HG02610 (cell line): ENCODE results near the gene CHRNA1.

Experiments used
- ATAC-seq: cut with Tn5 transposase; IDR thresholded peaks from one replicate; pipeline ENCODE4 v1.9.1; 2021; ENCODE audit warnings: mild to moderate bottlenecking, moderate library complexity; ENCODE audit not compliant: unreplicated experiment

The CHRNA1 gene

DNA sequence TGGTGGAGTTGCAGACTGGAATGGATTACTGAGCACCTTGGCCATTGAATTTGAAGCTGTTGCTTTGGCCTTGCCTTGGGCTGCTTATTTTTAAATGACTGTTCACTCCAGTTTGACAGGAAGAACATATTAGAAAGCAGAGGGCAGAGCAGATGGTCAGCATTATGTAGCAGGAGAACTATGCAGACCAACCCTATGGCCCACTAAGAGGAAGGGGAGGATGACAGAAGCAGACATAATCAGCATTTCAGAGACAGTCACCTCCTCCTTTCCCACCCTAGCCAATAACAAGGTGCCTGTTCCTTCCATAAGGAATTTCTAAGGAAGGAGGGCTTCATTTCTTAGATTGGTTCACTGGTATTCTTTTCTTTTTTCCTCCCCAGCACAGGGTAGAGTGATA is 2.4 kb downstream of the CHRNA1 start:
- no peak for ATAC-seq

GRCh38 chr2:174760845-174761473 is 3.3 kb downstream of the CHRNA1 start:
- ATAC-seq: no peak

- no peak for ATAC-seq
Observed at GRCh38 chr2:174759381-174760065, 4.7 kb downstream of the CHRNA1 start.

- no peak for ATAC-seq
Observed at GRCh38 chr2:174756743-174757142, 7.5 kb downstream of the CHRNA1 start.

DNA sequence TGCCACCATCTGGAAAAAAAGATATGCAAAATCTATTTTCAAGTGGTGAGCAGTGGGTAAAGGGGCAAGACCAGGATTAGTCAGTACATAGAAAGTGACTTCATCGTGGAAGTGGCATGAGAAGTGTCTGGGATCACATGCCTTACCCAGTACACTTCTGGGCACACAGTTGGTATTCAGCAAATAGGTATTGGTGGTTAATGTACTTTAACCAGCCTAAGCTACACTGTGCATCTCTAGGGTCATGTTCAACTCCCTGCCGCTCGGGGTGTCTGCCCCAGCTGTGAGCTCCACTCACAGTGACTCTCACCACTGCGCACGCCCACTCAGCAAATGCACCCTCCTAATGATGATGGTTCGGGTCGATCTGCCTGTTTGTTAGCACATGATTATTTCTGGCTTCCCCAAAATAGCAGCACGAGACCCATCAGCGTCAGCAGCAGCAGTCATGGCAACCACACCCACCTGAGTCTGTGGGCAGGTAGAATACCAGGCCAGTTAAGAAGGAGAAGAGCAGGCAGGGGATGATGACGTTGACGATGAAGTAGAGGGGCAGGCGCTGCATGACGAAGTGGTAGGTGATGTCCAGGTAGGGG is 11.1 kb downstream of the CHRNA1 start:
- no peak for ATAC-seq

DNA sequence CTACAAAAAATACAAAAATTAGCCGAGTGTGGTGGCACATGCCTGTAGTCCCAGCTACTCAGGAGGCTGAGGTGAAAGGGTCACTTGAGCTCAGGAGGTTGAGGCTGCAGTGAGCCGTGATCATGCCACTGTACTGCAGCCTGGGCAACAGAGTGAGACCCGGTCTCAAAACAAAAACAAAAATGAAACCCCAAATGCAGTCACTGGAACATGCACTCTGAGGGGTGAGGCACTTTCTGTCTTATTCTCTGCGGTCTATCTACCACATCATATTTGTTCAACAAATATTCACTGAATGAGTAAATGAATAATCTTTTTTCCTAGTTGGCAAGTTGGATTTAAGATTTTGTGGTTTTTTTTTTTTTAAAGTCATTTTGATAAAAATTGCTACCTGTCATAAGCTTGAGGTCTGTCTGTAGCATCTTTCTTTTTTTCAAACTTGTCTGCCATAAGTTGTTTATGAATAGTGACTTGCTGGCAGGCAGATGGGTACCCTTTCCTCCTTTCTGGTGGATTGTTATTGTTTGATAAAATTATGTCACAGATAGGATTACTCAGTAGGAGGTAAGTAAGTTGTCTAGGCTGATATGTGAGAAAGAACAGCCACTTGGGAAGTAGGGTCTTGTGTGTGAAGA is 11.8 kb downstream of the CHRNA1 start:
- ATAC-seq: peak; percentile 90

GRCh38 chr2:174750923-174751441 is 13.3 kb downstream of the CHRNA1 start:
- ATAC-seq: peak; percentile 59

DNA sequence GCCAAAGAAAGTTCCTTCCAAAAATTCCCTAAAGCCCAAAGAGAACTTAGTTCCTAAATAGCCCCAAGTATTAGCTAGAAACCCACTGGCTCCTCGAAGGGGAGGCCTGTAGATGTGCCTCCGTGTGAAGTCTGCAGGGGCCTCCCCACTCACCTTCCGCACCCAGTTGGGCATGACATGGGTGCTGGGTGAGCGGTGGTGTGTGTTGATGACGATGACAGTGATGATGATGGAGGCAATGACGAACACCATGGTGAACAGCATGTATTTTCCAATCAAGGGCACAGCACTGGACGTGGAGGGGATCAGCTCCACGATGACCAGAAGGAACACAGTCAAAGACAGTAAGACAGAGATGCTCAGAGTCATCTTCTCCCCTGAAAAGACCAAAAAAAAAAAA is 14.5 kb downstream of the CHRNA1 start:
- ATAC-seq: no peak

DNA sequence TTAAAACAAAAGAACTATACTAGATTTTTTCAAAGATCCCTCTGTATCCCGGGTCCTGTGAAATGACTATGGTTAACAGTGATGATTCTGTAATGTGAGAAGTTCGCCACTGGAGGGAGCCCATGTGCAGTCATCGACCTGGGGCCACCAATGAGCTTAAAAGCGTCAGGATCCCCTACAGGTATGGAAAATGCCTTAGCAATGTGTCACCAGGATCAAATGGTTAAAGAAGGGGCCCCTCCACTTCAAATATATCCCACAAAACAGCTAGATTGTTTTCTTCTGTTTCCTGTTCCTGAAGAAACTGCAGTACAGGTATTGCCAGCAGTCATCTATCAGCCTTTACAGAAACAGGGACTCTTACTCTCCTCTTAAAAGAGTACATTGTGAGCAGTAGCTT is 15.3 kb downstream of the CHRNA1 start:
- ATAC-seq: no peak

DNA sequence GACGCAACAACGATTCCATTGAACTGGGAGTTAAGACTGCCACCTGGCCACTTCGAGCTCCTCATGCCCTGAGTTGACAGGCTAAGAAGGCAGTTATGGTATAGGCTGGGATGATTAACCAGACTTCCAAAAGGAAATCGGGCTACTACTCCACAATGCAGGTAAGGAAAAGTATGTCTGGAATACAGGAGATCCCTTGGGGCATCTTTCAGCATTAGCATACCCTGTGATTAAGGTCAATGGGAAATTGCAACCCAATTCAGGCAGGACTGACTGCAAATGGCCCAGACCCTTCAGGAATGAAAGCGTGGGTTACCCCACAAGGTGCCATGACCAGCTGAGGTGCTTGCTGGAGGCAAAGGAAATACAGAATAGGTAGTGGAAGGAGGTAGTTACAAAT is 19.1 kb downstream of the CHRNA1 start:
- no peak for ATAC-seq

DNA sequence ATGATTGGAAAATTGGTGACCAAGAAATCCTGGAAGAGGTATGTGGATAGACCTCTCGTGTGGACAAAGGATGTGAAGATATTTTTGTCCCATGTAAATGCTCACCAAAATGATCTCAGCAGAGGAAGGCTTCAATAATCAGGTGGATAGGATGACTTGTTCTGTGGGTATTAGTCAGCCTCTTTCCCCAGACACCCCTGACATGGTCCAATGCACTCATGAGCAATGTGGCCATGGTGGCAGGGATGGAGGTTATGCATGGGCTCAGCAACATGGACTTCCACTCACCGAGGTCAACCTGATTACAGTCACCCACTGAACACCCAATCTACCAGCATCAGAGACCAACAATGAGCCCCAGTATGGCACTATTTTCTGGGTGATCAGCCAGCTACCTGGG is 20.2 kb downstream of the CHRNA1 start:
- ATAC-seq: no peak

GRCh38 chr2:174740721-174741120 is 23.6 kb downstream of the CHRNA1 start:
- no peak for ATAC-seq

- ATAC-seq: no peak
Observed at GRCh38 chr2:174738841-174739240, 25.4 kb downstream of the CHRNA1 start.

- no peak for ATAC-seq
Observed at GRCh38 chr2:174731546-174731945, 32.7 kb downstream of the CHRNA1 start.

DNA sequence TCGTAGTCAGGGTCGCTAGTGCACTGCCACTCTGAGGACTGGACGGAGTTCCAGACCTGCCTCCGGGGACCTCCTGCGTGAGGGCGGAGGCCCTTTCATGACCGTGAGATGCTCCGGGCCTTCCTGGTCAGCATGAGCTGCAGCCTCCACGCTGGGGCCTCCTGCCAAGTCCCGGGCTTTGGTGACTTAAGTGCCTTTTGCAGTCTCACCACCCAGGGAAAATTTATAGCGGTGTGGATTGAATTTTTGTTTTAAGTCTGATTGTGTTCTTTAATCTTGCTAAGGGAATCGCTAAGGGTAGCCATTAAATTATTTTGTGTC is 33.6 kb downstream of the CHRNA1 start:
- ATAC-seq: no peak

- no peak for ATAC-seq
Observed at GRCh38 chr2:174729797-174730697, 34.2 kb downstream of the CHRNA1 start.

- ATAC-seq: no peak
Observed at GRCh38 chr2:174728096-174728495, 36.2 kb downstream of the CHRNA1 start.

- no peak for ATAC-seq
Observed at GRCh38 chr2:174726212-174726611, 38.1 kb downstream of the CHRNA1 start.

- ATAC-seq: no peak
Observed at GRCh38 chr2:174722942-174723592, 41.2 kb downstream of the CHRNA1 start.

DNA sequence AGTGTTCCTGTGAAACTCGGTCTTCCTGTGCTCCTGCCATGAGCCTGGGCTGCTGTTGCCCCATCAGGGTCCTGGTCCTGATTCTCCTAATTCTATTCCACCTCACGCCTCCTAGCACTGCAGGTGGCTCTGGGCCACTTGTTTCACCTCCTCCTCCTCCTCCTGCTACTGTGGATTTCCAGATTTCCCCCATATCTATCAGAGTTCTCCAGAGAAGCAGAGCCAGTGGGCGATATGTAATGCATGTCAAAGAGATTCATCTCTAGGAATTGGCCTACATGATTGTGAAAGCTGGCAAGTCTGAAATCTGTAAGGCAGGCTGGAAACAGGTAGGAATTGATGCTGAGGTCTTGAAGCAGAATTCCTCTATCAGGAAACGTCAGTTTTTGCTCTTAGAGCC is 45.3 kb downstream of the CHRNA1 start:
- ATAC-seq: no peak
